A673 (cell line): ENCODE results near the gene HEMK1.

Source experiments
- CTCF ChIP-seq: fragments of 300-800, 200-600 bp; sonication (generic); conservative IDR thresholded peaks from 2 replicates; pipeline ENCODE4 v1.5.1; 2017; ENCODE audit warnings: low read depth, mild to moderate bottlenecking, antibody characterized with exemption, low read length, moderate library complexity, mixed read lengths
- EZH2 ChIP-seq: fragments of 200-600 bp; sonication (generic); IDR thresholded peaks from 2 replicates; pipeline ENCODE4 v1.6.1; 2017; ENCODE audit warnings: borderline replicate concordance, low read depth, mild to moderate bottlenecking, mixed read lengths, antibody characterized with exemption, low read length; ENCODE audit not compliant: poor library complexity, severe bottlenecking

- TF ChIP-seq CTCF (no peak), EZH2 (no peak)
These were observed 44.6 kb upstream of the HEMK1 start for GRCh38 chr3:50524746-50525145.
